ENCODE data around the gene ITGB1BP1.
A peak's percentile ranks its signal among the peaks of the same experiment; 100 is the strongest.

Gene ITGB1BP1

DNA sequence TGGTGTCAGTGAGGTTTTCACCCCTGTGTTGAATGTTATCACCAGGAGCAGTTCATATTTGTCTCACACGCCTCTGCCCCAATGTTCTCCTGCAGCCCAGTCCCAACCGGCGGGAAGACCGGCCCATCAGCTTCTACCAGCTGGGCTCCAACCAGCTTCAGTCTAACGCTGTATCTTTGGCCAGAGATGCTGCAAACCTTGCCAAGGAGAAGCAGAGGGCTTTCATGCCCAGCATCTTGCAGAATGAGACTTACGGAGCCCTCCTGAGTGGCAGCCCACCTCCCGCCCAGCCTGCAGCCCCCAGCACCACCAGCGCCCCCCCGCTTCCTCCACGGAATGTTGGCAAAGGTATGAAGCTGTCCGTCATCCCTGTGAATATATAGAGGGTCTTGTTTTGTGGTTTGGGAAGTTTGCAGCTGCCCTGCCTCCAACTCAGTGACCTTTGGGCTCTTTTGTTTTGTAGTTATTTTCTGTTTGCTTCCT is 35.1 kb downstream of the ITGB1BP1 start:
- Histone ChIP-seq H3K9me3 (ENCODE audit: severe bottlenecking) (no peaks in the 10 kb centered on the region), H3K27ac (ENCODE audit: poor library complexity, severe bottlenecking) (peak overlapping the region; percentile 88), H3K4me1 (ENCODE audit: insufficient read depth, poor library complexity, severe bottlenecking) (peaks cover 21% of the 10 kb centered on the region), H3K27me3 (ENCODE audit: insufficient read depth, poor library complexity, severe bottlenecking) (no peaks in the 10 kb centered on the region), H3K36me3 (ENCODE audit: low read depth) (peaks cover 86% of the 10 kb centered on the region), H3K4me3 (ENCODE audit: severe bottlenecking) (no peak overlapping the region)
- ATAC-seq (ENCODE audit: low read depth) (no peak), DNase-seq (ENCODE audit: low spot score) (no peak)
- TF ChIP-seq, protein P1, sequence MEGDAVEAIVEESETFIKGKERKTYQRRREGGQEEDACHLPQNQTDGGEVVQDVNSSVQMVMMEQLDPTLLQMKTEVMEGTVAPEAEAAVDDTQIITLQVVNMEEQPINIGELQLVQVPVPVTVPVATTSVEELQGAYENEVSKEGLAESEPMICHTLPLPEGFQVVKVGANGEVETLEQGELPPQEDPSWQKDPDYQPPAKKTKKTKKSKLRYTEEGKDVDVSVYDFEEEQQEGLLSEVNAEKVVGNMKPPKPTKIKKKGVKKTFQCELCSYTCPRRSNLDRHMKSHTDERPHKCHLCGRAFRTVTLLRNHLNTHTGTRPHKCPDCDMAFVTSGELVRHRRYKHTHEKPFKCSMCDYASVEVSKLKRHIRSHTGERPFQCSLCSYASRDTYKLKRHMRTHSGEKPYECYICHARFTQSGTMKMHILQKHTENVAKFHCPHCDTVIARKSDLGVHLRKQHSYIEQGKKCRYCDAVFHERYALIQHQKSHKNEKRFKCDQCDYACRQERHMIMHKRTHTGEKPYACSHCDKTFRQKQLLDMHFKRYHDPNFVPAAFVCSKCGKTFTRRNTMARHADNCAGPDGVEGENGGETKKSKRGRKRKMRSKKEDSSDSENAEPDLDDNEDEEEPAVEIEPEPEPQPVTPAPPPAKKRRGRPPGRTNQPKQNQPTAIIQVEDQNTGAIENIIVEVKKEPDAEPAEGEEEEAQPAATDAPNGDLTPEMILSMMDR (IDR thresholded peaks at IDR 0.05; ENCODE audit: poor library complexity, severe bottlenecking), result no peak

DNA sequence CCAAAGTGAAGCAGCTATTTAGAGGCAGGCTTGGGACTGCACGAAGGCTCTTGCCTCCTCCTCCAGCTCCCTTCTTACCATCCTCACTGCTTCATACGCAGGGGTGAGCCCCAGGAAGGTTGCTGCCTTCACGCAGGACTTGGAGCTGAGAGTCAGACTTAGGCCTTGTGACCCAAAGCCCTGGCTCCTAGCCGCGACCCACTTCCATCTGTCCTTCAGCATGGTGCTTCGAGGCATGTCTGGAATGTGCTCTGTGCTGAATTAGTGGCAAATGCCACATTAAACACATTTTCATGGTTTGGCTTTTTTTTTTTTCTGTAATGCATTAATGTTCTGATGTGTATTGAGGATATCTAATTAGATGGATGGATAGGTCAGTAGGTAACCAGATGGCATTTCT is 37.5 kb downstream of the ITGB1BP1 start:
- H3K4me3 ChIP-seq (ENCODE audit: severe bottlenecking), result no peak overlapping the region
- peaks cover 85% of the 10 kb centered on the region for H3K36me3 ChIP-seq (ENCODE audit: low read depth)
- no peak for DNase-seq (ENCODE audit: low spot score)
- H3K27me3 ChIP-seq (ENCODE audit: insufficient read depth, poor library complexity, severe bottlenecking), result no peaks in the 10 kb centered on the region
- no peak for ATAC-seq (ENCODE audit: low read depth)
- TF ChIP-seq, protein P1 (IDR thresholded peaks at IDR 0.05; ENCODE audit: poor library complexity, severe bottlenecking), result no peak
- H3K9me3 ChIP-seq (ENCODE audit: severe bottlenecking), result no peaks in the 10 kb centered on the region
- peaks cover 32% of the 10 kb centered on the region for H3K4me1 ChIP-seq (ENCODE audit: insufficient read depth, poor library complexity, severe bottlenecking)
- peak overlapping the region; percentile 88 for H3K27ac ChIP-seq (ENCODE audit: poor library complexity, severe bottlenecking)

DNA sequence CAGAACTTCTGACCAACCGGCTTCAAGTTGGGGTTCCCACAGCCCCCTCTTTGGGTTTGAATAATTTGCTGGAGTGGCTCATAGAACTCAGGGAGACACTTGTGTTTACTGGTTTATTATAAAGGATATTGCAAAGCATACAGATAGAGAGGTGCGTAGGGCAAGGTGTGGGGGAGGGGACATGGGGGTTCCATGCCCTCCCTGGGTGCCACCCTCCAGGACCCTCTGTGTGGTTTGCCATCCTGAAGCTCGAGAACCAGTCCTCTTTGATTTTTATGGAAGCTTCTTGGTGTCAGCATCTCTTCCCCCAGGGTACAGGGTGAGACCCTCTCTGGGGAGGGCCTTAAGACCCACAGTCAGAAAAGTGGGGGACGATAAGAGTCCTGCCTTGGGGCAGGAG is 38.8 kb downstream of the ITGB1BP1 start:
- Histone ChIP-seq H3K27me3 (ENCODE audit: insufficient read depth, poor library complexity, severe bottlenecking) (no peaks in the 10 kb centered on the region), H3K36me3 (ENCODE audit: low read depth) (peaks cover 85% of the 10 kb centered on the region), H3K9me3 (ENCODE audit: severe bottlenecking) (no peaks in the 10 kb centered on the region), H3K4me3 (ENCODE audit: severe bottlenecking) (no peak overlapping the region), H3K4me1 (ENCODE audit: insufficient read depth, poor library complexity, severe bottlenecking) (peaks cover 42% of the 10 kb centered on the region), H3K27ac (ENCODE audit: poor library complexity, severe bottlenecking) (peak overlapping the region; percentile 88)
- TF ChIP-seq, protein P1 (IDR thresholded peaks at IDR 0.05; ENCODE audit: poor library complexity, severe bottlenecking), result no peak
- ATAC-seq (ENCODE audit: low read depth) (no peak), DNase-seq (ENCODE audit: low spot score) (no peak)

DNA sequence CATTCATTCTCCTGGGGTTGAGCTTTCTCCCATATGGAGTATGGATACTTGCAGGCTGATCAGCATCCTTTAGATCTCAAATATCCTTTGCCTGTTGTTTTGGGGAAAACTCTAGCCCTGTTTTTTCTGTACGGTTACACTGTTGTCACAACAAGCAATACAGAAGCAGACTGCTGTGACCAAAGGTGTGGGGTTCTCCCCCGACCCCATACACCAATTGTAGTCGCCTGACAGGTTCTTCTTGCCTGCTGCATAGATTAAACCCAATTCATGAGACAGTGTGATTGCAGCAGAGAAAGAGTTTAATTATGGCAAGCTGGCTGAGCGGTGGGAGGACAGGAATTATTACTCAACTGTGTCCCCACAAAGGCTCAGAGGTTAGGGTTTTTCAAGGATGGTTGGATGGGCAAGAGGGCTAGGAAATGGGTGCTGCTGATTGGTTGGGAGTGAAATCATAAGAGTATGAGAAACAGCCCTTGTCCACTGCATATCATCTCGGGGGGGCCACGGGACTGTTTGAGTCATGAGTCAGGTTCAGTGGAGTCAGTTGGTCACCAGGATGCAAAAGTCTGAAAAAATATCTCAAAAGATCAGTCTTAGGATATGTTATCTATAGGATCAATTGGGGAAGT is 40.6 kb downstream of the ITGB1BP1 start:
- no peak overlapping the region for H3K27ac ChIP-seq (ENCODE audit: poor library complexity, severe bottlenecking)
- H3K4me1 ChIP-seq (ENCODE audit: insufficient read depth, poor library complexity, severe bottlenecking), result peaks cover 48% of the 10 kb centered on the region

More for the DNA sequence above, 40.6 kb downstream of the ITGB1BP1 start:
- TF ChIP-seq, protein P1 (IDR thresholded peaks at IDR 0.05; ENCODE audit: poor library complexity, severe bottlenecking), result no peak
- peaks cover 84% of the 10 kb centered on the region for H3K36me3 ChIP-seq (ENCODE audit: low read depth)
- no peaks in the 10 kb centered on the region for H3K27me3 ChIP-seq (ENCODE audit: insufficient read depth, poor library complexity, severe bottlenecking)
- ATAC-seq (ENCODE audit: low read depth) (no peak), DNase-seq (ENCODE audit: low spot score) (no peak)
- no peak overlapping the region for H3K4me3 ChIP-seq (ENCODE audit: severe bottlenecking)
- no peaks in the 10 kb centered on the region for H3K9me3 ChIP-seq (ENCODE audit: severe bottlenecking)
